ENCODE results near the gene TOPAZ1. TPM values are rescaled to one million over a fixed set of nuclear protein-coding genes. Genes with fewer than 3 reads are reported as not detected.

The TOPAZ1 gene
- total and polyA plus RNA-seq, 2 of the 13 experiments (the other 11 are each of a cell fraction or from before 2014, with no cell fraction given): not detected

DNA sequence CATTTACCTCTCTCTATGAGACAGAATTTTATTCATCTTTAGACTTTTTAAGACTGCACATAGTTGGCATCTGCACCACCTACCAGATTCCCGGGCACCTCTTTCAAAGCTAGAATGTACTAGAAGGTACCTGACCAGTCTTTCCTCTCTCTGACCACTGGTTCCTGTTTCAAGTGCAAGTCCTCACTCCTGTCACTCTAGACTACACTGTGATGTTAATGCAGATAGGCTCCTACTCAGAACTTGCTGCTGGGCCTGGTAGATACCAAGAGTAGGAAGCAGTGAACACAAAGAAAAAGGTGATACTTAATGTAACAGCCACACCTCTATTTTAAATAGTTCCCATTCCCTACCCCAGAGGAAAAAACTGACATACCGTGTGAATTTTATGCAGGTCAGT is 88.8 kb downstream of the TOPAZ1 start:
- Histone ChIP-seq H3K4me1 (ENCODE audit: insufficient read depth, low read length) (peaks cover 25% of the 10 kb centered on the region; the same call in 1 of the 2 replicates), H3K27me3 (ENCODE audit: control insufficient read depth in 1 of 2, insufficient read depth in 2 of 2, low read length in 2 of 2) (no peaks in the 10 kb centered on the region; a peak in 1 of 5 replicates), H3K9ac (ENCODE audit: insufficient read depth, low read depth, low read length) (no peak overlapping the region), H3K79me2 (ENCODE audit: insufficient read depth, low read length) (no peaks in the 10 kb centered on the region), H3K4me2 (ENCODE audit: low read depth, low read length) (no peak overlapping the region), H3K9me3 (ENCODE audit: low read length) (no peaks in the 10 kb centered on the region), H4K20me1 (ENCODE audit: insufficient read depth, low read length) (no peaks in the 10 kb centered on the region), H3K4me3 (replicated peaks in 1 of 3; ENCODE audit: insufficient read depth in 1 of 3, low read depth in 2 of 3, low read length in 3 of 3) (no peak overlapping the region), H2AFZ (ENCODE audit: low read length) (no peak overlapping the region), H3K36me3 (replicated peaks in 1 of 2; ENCODE audit: control insufficient read depth in 1 of 2, insufficient read depth in 2 of 2, low read length in 2 of 2) (no peaks in the 10 kb centered on the region), H3K27ac (ENCODE audit: extremely low read length, insufficient read depth, low read length) (no peak overlapping the region)
- 78% methylated on average over 2 of the region's 2 CpGs for WGBS (ENCODE audit: low lambda C conversion rate)
- POLR2A ChIA-PET: no interaction called here
- in situ Hi-C loops (cut with HindIII; ENCODE audit: extremely low pct_ligation_motif_present, low pct_unique_long_range_greater_than_20kb) (no loop called here), intact Hi-C loops (cut with micrococcal nuclease; ENCODE audit: unreplicated experiment) (loop anchor here (10.0 kb wide), 1 partner anchor 1904 kb away; no protein-coding TSS in a partner anchor)
- DNase-seq (ENCODE audit: low spot score): no peak
- CTCF ChIA-PET (ENCODE audit: low intra/inter-chr PET ratio, low total read pairs): no interaction called here
- no TSS peak for BruUV-seq (replicated peaks)
- FAIRE-seq: no peak
- no peak for ATAC-seq
- TF ChIP-seq, protein P1, sequence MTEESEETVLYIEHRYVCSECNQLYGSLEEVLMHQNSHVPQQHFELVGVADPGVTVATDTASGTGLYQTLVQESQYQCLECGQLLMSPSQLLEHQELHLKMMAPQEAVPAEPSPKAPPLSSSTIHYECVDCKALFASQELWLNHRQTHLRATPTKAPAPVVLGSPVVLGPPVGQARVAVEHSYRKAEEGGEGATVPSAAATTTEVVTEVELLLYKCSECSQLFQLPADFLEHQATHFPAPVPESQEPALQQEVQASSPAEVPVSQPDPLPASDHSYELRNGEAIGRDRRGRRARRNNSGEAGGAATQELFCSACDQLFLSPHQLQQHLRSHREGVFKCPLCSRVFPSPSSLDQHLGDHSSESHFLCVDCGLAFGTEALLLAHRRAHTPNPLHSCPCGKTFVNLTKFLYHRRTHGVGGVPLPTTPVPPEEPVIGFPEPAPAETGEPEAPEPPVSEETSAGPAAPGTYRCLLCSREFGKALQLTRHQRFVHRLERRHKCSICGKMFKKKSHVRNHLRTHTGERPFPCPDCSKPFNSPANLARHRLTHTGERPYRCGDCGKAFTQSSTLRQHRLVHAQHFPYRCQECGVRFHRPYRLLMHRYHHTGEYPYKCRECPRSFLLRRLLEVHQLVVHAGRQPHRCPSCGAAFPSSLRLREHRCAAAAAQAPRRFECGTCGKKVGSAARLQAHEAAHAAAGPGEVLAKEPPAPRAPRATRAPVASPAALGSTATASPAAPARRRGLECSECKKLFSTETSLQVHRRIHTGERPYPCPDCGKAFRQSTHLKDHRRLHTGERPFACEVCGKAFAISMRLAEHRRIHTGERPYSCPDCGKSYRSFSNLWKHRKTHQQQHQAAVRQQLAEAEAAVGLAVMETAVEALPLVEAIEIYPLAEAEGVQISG (CRISPR knock-in tag; IDR thresholded peaks at IDR 0.05): no peak
- TF ChIP-seq, protein P2, sequence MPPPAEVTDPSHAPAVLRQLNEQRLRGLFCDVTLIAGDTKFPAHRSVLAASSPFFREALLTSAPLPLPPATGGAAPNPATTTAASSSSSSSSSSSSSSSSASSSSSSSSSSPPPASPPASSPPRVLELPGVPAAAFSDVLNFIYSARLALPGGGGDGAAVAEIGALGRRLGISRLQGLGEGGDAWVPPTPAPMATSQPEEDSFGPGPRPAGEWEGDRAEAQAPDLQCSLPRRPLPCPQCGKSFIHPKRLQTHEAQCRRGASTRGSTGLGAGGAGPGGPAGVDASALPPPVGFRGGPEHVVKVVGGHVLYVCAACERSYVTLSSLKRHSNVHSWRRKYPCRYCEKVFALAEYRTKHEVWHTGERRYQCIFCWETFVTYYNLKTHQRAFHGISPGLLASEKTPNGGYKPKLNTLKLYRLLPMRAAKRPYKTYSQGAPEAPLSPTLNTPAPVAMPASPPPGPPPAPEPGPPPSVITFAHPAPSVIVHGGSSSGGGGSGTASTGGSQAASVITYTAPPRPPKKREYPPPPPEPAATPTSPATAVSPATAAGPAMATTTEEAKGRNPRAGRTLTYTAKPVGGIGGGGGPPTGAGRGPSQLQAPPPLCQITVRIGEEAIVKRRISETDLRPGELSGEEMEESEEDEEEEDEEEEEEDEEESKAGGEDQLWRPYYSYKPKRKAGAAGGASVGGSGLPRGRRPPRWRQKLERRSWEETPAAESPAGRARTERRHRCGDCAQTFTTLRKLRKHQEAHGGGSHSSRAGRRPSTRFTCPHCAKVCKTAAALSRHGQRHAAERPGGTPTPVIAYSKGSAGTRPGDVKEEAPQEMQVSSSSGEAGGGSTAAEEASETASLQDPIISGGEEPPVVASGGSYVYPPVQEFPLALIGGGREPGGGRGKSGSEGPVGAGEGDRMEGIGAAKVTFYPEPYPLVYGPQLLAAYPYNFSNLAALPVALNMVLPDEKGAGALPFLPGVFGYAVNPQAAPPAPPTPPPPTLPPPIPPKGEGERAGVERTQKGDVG (CRISPR knock-in tag; IDR thresholded peaks at IDR 0.05; ENCODE audit: borderline replicate concordance): no peak
- TF ChIP-seq TCF7L2 (IDR thresholded peaks at IDR 0.05; ENCODE audit: low read depth, low read length) (no peak), TAF15 (IDR thresholded peaks at IDR 0.05; ENCODE audit: low read depth, low read length, poor library complexity, severe bottlenecking) (no peak), KDM6A (CRISPR knock-in tag; IDR thresholded peaks at IDR 0.05; ENCODE audit: low read depth) (no peak), KMT2A (CRISPR knock-in tag; IDR thresholded peaks at IDR 0.05) (no peak), PRMT3 (CRISPR knock-in tag; IDR thresholded peaks at IDR 0.05; ENCODE audit: borderline replicate concordance, low read depth) (no peak), ZNF83 (CRISPR knock-in tag; IDR thresholded peaks at IDR 0.05; ENCODE audit: borderline replicate concordance) (no peak), SETDB1 (CRISPR knock-in tag; IDR thresholded peaks at IDR 0.05; ENCODE audit: borderline replicate concordance) (no peak)
- TF ChIP-seq, protein P3, sequence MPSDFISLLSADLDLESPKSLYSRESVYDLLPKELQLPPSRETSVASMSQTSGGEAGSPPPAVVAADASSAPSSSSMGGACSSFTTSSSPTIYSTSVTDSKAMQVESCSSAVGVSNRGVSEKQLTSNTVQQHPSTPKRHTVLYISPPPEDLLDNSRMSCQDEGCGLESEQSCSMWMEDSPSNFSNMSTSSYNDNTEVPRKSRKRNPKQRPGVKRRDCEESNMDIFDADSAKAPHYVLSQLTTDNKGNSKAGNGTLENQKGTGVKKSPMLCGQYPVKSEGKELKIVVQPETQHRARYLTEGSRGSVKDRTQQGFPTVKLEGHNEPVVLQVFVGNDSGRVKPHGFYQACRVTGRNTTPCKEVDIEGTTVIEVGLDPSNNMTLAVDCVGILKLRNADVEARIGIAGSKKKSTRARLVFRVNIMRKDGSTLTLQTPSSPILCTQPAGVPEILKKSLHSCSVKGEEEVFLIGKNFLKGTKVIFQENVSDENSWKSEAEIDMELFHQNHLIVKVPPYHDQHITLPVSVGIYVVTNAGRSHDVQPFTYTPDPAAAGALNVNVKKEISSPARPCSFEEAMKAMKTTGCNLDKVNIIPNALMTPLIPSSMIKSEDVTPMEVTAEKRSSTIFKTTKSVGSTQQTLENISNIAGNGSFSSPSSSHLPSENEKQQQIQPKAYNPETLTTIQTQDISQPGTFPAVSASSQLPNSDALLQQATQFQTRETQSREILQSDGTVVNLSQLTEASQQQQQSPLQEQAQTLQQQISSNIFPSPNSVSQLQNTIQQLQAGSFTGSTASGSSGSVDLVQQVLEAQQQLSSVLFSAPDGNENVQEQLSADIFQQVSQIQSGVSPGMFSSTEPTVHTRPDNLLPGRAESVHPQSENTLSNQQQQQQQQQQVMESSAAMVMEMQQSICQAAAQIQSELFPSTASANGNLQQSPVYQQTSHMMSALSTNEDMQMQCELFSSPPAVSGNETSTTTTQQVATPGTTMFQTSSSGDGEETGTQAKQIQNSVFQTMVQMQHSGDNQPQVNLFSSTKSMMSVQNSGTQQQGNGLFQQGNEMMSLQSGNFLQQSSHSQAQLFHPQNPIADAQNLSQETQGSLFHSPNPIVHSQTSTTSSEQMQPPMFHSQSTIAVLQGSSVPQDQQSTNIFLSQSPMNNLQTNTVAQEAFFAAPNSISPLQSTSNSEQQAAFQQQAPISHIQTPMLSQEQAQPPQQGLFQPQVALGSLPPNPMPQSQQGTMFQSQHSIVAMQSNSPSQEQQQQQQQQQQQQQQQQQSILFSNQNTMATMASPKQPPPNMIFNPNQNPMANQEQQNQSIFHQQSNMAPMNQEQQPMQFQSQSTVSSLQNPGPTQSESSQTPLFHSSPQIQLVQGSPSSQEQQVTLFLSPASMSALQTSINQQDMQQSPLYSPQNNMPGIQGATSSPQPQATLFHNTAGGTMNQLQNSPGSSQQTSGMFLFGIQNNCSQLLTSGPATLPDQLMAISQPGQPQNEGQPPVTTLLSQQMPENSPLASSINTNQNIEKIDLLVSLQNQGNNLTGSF (CRISPR knock-in tag; IDR thresholded peaks at IDR 0.05): no peak

All from HepG2 (cell line).